Measurements from ENCODE around the gene THAP3. TPM values are rescaled to one million over a fixed set of nuclear protein-coding genes. Genes with fewer than 3 reads are reported as not detected.
A peak's percentile ranks its signal among the peaks of the same experiment; 100 is the strongest.

The THAP3 gene
- total RNA-seq, 1 experiment from 2014 or later: 35.5 TPM

DNA sequence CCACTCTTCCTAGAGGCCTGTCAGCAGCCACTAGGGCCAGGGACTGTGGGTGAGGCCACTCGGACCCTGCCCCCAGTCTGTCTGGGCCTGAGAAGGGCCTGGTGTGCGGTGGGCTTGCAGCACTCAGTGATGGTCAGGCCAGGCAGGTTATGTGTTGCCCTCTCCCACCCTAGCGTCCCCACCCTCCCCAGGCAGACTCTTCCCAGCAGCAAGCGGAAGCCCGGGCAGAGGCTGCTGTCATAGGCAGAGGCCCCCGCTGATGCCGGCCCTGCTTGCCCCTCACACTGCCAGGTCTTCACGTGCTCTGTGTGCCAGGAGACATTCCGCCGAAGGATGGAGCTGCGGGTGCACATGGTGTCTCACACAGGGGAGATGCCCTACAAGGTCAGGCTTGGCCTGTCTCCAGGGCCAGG lies 38.3 kb upstream of the THAP3 start:
- H3K27me3 ChIP-seq: no peaks in the 10 kb centered on the region
- no peak for DNase-seq
- no peaks in the 10 kb centered on the region for H3K4me1 ChIP-seq
- no peak overlapping the region for H3K27ac ChIP-seq
- H3K4me3 ChIP-seq: no peak overlapping the region
- H3K9me3 ChIP-seq (replicated peaks): no peaks in the 10 kb centered on the region
- peaks cover 23% of the 10 kb centered on the region for H3K36me3 ChIP-seq

DNA sequence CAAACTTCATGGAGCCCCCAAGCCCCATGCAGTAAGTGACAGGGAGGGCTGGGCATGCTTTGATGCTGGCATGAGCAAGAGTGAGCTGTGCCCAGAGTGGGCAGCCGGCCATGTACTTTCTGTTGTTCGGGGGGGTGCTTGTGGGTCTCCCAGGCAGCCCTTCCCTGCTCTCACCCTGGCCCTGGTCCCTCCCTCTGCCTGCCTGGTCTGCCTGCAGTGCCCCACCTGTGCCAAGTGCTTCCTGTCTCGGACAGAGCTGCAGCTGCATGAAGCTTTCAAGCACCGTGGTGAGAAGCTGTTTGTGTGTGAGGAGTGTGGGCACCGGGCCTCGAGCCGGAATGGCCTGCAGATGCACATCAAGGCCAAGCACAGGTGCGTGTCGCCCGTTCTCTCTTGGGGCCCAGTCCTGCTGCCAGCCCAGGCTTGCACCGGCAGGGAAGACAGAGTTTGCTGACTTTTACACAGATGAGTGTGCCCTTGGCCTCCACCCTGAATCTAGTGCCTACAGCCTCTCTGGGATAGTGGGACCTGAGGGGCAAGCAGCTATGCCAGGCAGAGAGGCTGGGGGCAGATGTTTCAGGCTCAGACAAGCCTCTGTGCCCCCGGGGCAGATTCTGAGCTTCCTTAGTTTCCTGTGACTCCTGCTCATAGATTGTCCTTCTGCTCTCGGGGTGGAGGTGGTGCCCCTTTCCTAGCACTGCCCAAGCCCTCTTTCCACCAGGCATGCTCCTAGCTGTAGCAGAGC lies 37.2 kb upstream of the THAP3 start:
- Histone ChIP-seq H3K9me3 (replicated peaks) (no peaks in the 10 kb centered on the region), H3K36me3 (peaks cover 28% of the 10 kb centered on the region), H3K27ac (no peak overlapping the region), H3K27me3 (no peaks in the 10 kb centered on the region), H3K4me3 (no peak overlapping the region), H3K4me1 (no peaks in the 10 kb centered on the region)
- DNase-seq: no peak

DNA sequence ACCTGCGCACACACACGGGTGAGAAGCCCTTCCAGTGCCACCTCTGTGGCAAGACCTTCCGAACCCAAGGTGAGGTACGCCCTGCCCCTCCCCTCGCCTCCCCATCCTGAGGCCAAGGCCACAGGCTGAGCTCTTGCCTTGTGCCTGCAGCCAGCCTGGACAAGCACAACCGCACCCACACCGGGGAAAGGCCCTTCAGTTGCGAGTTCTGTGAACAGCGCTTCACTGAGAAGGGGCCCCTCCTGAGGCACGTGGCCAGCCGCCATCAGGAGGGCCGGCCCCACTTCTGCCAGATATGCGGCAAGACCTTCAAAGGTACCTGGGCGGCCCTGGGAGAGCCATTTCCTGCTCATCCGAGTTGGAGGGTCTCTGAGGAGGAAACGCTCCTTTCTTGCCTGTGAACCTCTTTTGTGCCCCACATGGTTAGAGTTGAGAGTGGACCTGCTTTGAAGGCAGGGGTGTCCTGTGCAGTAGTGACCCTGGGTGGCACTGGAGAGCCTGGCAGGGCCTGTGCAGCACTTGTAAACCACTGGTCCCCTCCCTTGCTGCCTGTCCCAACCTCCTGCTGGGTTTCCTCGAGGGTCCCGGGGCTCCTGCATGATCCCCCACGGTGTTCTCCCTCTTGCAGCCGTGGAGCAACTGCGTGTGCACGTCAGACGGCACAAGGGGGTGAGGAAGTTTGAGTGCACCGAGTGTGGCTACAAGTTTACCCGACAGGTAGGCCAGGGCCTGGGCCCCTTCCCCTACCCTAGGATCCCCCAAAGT lies 36.4 kb upstream of the THAP3 start:
- no peaks in the 10 kb centered on the region for H3K27me3 ChIP-seq
- DNase-seq: no peak
- H3K27ac ChIP-seq: no peak overlapping the region
- H3K4me1 ChIP-seq: no peaks in the 10 kb centered on the region
- H3K4me3 ChIP-seq: no peak overlapping the region
- no peaks in the 10 kb centered on the region for H3K9me3 ChIP-seq (replicated peaks)
- peaks cover 36% of the 10 kb centered on the region for H3K36me3 ChIP-seq

DNA sequence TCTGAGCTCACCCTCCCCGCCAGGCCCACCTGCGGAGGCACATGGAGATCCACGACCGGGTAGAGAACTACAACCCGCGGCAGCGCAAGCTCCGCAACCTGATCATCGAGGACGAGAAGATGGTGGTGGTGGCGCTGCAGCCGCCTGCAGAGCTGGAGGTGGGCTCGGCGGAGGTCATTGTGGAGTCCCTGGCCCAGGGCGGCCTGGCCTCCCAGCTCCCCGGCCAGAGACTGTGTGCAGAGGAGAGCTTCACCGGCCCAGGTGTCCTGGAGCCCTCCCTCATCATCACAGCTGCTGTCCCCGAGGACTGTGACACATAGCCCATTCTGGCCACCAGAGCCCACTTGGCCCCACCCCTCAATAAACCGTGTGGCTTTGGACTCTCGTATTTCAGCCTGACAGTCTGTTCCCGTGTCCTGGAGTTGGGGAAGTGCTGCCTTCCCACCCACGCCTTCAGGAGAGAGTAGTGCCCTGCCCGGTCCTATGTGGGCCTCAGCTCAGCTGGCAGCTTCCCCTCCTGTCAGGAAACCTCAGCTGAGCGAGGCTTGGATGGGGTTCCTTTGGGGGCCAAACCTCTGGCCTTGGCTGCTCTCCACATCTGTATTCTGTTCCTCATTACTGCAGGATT lies 35.7 kb upstream of the THAP3 start:
- Histone ChIP-seq H3K36me3 (peaks cover 42% of the 10 kb centered on the region), H3K9me3 (replicated peaks) (no peaks in the 10 kb centered on the region), H3K27ac (no peak overlapping the region), H3K27me3 (no peaks in the 10 kb centered on the region), H3K4me1 (no peaks in the 10 kb centered on the region), H3K4me3 (no peak overlapping the region)
- DNase-seq: peak in 1 of 2 experiments; percentile 49

DNA sequence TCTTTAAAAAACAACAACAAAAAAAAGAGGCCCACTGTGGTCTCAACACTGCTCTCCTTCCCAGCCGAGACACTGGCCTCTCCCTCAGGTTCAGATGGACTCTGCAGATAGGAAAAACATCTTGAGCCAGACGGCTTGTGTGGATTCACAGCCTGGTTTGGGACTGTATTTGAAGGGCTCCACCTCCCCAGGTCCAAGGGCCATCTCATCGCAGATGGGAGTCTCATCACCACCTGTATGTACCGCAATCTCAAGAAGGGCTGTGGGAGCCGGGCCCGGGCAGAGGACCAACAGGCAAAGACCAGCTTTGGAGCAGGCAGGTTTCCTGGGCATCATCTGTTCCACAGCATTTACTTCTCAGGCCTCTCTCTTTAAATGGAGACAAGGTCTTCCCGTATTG lies 34.6 kb upstream of the THAP3 start:
- H3K4me1 ChIP-seq: no peaks in the 10 kb centered on the region

DNA sequence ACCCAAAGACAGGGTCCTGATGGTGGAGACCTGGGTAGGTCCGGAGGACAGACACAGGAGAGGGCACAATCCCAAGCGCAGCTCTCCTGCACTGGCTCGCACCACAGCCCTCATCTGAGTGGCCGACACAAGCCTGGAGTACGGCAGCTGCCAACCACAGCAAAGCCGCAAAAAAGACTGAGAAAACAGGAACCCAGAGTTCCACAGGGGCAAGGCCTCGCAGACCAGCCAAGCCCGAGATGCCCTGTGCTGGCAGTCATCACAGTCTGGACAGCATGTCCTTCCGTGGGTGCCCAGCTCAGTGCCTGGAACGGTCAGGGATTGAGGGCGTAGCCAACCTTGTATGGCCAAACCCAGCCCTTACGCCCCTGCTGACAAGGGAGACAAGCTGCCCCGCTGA lies 33.4 kb upstream of the THAP3 start:
- Histone ChIP-seq H3K27me3 (no peaks in the 10 kb centered on the region), H3K36me3 (peaks cover 63% of the 10 kb centered on the region), H3K9me3 (replicated peaks) (no peaks in the 10 kb centered on the region), H3K4me1 (no peaks in the 10 kb centered on the region), H3K27ac (no peak overlapping the region), H3K4me3 (no peak overlapping the region)
- DNase-seq: no peak

More for the DNA sequence above, 34.6 kb upstream of the THAP3 start:
- Histone ChIP-seq H3K4me3 (no peak overlapping the region), H3K27me3 (no peaks in the 10 kb centered on the region), H3K36me3 (peaks cover 52% of the 10 kb centered on the region), H3K9me3 (replicated peaks) (no peaks in the 10 kb centered on the region), H3K27ac (no peak overlapping the region)
- no peak for DNase-seq

DNA sequence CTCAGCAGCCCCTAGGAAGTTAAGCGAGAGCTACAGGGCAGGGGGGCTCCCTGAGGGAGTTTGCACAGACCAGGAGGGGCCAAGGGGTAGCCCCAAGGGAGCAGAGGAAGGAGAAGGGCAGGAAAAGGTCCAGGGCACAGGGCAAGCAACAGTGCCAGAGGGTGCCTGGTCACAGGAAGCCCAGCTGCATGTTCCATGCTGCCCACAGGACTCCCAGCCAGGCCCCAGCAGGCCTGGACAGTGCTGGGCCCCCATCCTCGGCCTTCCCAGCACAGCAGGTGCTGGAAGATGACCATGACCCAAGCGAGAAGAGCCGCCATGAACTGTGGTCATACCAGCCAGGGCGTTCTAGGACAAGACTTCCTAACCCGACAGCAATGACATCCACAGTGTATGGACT lies 33.0 kb upstream of the THAP3 start:
- peaks cover 67% of the 10 kb centered on the region for H3K36me3 ChIP-seq
- H3K4me3 ChIP-seq: no peak overlapping the region
- H3K4me1 ChIP-seq: no peaks in the 10 kb centered on the region
- no peak for DNase-seq
- H3K9me3 ChIP-seq (replicated peaks): no peaks in the 10 kb centered on the region
- H3K27ac ChIP-seq: no peak overlapping the region
- no peaks in the 10 kb centered on the region for H3K27me3 ChIP-seq

DNA sequence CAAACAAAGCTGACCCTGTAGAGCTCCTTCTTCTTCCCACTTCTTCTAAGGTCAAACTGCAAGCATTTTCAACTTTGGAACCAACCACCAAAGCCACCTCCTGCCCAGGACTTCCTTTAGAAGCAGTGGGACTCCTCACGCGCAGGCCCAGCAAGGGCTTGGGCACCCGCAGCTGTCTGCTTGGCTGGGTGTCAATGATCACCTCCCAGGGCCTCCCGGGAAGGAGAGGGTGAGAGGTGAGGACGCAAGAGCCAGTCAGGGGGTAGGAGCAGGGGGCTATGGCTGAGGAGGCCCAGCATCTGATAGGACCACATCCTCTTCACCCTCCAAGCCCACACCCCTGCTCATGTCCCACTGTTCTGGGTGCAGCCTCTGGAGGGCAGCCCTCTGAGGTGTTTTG lies 32.2 kb upstream of the THAP3 start:
- Histone ChIP-seq H3K36me3 (peaks cover 75% of the 10 kb centered on the region), H3K27ac (no peak overlapping the region), H3K4me1 (no peaks in the 10 kb centered on the region), H3K4me3 (no peak overlapping the region), H3K27me3 (no peaks in the 10 kb centered on the region), H3K9me3 (replicated peaks) (no peaks in the 10 kb centered on the region)
- DNase-seq: no peak

DNA sequence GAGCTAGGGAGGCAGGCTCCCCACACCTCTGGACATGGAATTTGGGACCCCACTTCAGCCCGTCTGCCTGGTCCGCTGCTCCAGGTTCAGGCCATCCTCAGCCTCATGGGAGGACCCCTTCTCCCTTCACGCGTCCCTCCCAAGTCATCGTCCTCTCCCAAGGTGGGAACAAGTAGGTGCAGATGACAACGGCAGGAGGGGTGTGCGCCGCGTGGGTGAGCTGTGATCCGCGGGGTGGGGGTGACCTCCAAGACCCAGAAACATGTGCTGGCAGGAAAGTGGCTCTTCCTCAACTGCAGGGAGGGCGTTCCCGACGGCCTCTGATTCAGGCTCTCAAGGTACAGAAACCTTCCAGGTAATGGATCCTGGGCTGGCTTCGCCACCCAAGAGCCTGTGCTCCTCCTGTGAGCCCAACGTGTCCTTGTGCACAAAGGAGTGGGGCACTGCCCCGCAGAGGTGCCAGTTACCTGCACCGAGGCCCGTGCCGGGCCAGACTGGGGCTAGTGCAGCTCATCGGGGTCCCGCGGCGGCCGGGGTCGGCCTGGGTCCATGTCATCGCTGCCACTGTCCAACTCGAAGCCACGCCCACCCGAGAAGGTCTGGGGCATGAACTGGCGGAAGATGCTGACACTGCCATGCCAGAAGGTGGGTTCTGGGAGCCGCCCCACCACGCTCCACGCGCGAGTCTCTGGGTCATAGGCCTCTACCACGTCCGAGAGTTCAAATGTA lies 31.6 kb upstream of the THAP3 start:
- H3K27me3 ChIP-seq: no peaks in the 10 kb centered on the region
- H3K4me3 ChIP-seq: no peak overlapping the region
- peaks cover 80% of the 10 kb centered on the region for H3K36me3 ChIP-seq
- H3K27ac ChIP-seq: no peak overlapping the region
- no peaks in the 10 kb centered on the region for H3K4me1 ChIP-seq
- no peaks in the 10 kb centered on the region for H3K9me3 ChIP-seq (replicated peaks)
- no peak for DNase-seq

DNA sequence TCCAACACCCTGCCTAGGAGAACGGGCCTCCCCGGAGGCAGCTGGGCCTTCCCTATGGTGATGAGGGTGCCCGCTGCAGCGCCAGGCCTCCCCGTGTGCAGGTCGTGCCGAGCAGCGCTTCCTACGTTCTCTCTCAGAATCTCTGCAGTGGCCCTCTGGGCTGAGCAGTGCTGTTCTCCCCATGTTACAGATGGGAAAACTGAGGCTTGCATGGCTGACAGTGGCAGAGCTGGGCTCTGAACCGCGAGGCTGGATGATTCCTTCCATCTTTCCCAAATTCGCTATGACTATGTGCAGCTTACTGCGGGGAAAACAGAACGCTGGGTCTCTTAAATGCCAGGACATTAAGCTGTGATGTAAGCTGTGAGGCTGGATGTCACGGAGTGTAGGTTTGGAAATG lies 30.9 kb upstream of the THAP3 start:
- H3K27ac ChIP-seq: no peak overlapping the region
- H3K9me3 ChIP-seq (replicated peaks): no peaks in the 10 kb centered on the region
- H3K36me3 ChIP-seq: peaks cover 78% of the 10 kb centered on the region
- no peaks in the 10 kb centered on the region for H3K4me1 ChIP-seq
- H3K27me3 ChIP-seq: no peaks in the 10 kb centered on the region
- DNase-seq: no peak
- no peak overlapping the region for H3K4me3 ChIP-seq

DNA sequence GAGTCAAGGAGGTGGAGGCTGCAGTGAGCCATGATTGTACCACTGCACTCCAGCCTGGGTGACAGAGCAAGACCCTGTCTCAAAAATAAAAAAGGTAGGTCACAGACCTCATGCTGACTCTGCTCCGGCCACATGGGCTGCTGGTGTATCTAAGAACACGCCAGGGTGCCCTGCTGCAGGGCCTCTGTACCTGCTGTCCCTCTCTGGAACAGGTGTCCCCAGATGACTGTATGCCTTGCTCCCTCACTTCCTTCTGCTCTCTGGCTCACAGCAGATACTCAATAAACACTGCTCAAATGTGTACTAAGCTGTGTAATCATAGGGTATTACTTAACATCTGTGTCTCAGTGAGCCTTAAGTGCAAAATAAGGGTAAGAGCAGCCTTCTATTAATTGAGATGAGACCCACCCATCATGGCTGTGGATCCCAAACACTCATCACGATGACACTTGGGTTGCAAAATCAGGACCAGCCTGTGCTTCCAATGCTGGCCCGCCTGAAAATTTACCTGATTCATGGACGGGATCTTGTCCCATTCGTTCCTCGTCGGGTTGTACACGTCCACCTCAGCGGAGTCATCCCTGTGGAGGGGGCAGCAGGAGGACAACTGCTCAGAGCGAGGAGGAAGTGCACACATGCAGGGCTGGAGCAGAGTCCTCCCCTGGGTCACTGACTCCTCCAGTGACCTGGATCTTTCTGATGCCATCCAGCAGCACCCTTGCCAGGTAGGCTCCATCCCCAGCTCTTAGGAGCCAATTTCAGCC lies 29.5 kb upstream of the THAP3 start:
- Histone ChIP-seq H3K27ac (no peak overlapping the region), H3K4me3 (no peak overlapping the region), H3K4me1 (0 out of 2 replicates have a peak, but pooled peaks cover 2% of the 10 kb centered on the region), H3K36me3 (peaks cover 74% of the 10 kb centered on the region), H3K27me3 (no peaks in the 10 kb centered on the region), H3K9me3 (replicated peaks) (no peaks in the 10 kb centered on the region)
- DNase-seq: no peak

DNA sequence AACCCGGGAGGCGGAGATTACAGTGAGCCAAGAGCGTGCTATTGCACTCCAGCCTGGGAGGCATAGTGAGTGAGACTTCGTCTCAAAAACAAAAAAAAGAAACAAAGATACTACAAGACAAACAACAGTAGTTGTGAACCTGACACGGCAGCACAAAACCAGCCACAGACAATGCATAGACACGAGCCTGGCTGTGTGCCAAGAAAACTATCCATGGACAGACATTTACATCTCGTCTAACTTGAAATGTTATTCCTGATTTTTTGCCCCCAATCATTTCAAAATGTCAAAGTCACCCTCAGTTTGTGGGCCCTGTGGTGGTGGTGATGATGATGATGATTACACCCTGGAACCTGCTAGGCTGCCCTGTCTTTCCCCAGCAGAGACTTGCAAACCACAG lies 28.3 kb upstream of the THAP3 start:
- no peak overlapping the region for H3K27ac ChIP-seq
- H3K4me1 ChIP-seq: 0 out of 2 replicates have a peak, but pooled peaks cover 3% of the 10 kb centered on the region
- H3K36me3 ChIP-seq: peaks cover 70% of the 10 kb centered on the region
- H3K9me3 ChIP-seq (replicated peaks): no peaks in the 10 kb centered on the region
- H3K4me3 ChIP-seq: no peak overlapping the region
- no peaks in the 10 kb centered on the region for H3K27me3 ChIP-seq
- DNase-seq: no peak

DNA sequence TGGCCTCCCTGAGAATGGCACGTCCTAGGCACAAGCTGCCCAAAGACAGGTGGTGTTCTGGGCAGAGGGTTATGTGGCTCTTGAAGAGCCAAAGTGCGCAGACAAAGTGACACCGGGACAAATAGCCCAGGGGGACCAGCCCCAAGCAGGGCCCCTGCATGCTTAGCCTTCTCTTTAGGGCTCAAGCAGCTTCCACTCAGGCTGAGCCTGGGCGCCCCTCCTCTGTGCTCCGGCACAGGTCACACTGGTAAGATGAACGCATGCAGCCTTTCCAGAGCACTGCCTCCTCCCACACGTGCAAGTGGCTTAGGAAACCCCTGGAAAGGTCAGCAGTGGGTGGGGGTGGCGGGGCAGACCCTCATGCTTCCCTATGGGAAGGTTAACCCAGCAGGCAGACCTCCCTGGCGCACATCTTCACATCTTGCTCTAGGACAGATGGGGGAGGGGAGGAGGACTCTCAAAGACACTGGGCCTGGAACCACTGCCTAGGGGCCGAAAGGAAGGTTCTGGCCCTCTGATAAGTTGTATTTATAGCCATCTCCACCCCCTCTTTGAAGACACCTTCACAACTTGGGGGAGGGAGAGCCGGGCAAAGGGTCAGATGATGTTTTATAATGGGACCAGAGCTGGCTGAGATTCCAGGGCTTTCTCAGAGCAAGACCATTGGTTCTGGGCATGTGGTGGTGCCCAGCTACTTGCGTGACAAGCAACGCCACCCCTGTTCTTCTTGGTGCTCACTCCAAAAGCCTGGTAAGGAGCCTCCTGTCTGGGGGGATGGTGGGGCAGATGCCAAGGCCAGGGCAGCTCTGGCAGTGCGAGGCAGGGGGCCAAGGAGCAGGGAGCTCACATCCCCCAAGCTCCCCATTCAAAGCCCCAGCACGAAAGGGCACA lies 27.5 kb upstream of the THAP3 start:
- no peak overlapping the region for H3K27ac ChIP-seq
- no peaks in the 10 kb centered on the region for H3K27me3 ChIP-seq
- peaks cover 67% of the 10 kb centered on the region for H3K36me3 ChIP-seq
- DNase-seq: no peak
- H3K9me3 ChIP-seq (replicated peaks): no peaks in the 10 kb centered on the region
- no peak overlapping the region for H3K4me3 ChIP-seq
- H3K4me1 ChIP-seq: 0 out of 2 replicates have a peak, but pooled peaks cover 3% of the 10 kb centered on the region
